Kidney epithelial cell (primary cell): ENCODE data around the gene TGFBR3. TPM values are rescaled to one million over a fixed set of nuclear protein-coding genes. Genes with fewer than 3 reads are reported as not detected.

Source experiments
- DNase-seq: peaks from one replicate; pipeline ENCODE4 v3.0.0-alpha.2; 2010; ENCODE audit warnings: low read depth
- H3K27me3 ChIP-seq: 2 replicates; pipeline ENCODE4 v1.6.0; 2011; ENCODE audit warnings: low read length; ENCODE audit not compliant: control insufficient read depth, insufficient read depth
- H3K36me3 ChIP-seq: 2 replicates; pipeline ENCODE4 v1.5.1; 2011; ENCODE audit warnings: low read length; ENCODE audit not compliant: control insufficient read depth, insufficient read depth
- H3K4me3 ChIP-seq: 2 replicates; pipeline ENCODE4 v1.5.1; 2011; ENCODE audit warnings: low read depth, mild to moderate bottlenecking, control low read depth, low read length
- total RNA-seq: library from RNA; depleted of rRNA; stranded (reverse); fragments of >200 nt; gene quantifications from 2 replicates; pipeline ENCODE4 v1.2.3, GENCODE V29; 2015
- TF ChIP-seq, protein P1 (sequence below): IDR thresholded peaks from 2 replicates; pipeline ENCODE4 v1.5.1; 2011; ENCODE audit warnings: mild to moderate bottlenecking, moderate library complexity, low read length, control low read depth, inconsistent platforms; ENCODE audit not compliant: insufficient read depth, poor library complexity, severe bottlenecking

Gene TGFBR3
- total RNA-seq, 1 donor from 2014 or later, result 5.5 TPM

DNA sequence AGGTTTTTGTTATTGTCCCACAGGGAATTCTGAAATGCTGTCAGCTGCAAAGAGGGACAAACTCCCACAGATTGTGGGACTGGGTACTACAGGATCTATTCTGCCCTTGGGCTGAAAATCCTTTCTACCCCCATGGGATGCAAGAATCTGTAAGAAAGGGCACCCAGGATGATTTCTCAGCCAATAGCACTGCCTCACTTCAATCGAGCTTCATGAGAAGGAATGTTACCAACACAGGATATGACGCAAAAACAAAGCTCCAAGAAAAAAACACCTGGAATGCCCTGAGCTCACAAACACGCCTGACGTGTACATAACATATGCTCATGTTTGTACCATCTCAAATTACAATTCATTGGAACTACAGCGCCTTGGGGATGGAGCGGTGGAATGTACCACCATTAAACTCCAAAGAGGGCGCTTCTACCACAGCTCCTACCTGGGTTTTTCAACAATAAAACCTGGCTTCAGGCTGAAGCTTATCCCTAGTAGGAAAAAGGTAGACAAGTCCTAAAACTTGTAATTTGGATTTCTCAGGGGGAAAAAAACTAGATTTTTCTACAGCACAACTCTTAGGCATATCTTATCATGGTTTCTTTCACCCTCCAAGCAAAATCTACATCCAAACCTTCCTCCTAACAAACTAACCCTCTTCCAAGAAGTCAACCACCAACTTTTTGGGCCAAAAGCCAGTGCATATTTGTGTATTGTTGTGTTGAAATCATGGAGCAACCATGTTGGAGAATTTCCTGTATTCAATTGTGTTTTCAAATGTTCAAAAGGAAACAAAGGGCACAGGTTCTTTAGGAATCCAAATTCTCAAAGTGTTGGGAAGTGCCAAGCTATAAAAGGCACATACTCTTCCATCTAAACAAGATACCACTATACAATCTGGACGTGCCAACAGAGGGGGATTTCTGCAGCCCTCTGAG is 78.9 kb downstream of the TGFBR3 start:
- Histone ChIP-seq H3K4me3 (no peak overlapping the region), H3K36me3 (no peaks in the 10 kb centered on the region), H3K27me3 (no peaks in the 10 kb centered on the region)
- TF ChIP-seq, protein P1, sequence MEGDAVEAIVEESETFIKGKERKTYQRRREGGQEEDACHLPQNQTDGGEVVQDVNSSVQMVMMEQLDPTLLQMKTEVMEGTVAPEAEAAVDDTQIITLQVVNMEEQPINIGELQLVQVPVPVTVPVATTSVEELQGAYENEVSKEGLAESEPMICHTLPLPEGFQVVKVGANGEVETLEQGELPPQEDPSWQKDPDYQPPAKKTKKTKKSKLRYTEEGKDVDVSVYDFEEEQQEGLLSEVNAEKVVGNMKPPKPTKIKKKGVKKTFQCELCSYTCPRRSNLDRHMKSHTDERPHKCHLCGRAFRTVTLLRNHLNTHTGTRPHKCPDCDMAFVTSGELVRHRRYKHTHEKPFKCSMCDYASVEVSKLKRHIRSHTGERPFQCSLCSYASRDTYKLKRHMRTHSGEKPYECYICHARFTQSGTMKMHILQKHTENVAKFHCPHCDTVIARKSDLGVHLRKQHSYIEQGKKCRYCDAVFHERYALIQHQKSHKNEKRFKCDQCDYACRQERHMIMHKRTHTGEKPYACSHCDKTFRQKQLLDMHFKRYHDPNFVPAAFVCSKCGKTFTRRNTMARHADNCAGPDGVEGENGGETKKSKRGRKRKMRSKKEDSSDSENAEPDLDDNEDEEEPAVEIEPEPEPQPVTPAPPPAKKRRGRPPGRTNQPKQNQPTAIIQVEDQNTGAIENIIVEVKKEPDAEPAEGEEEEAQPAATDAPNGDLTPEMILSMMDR, result no peak
- no peak for DNase-seq

- no peak for DNase-seq
- no peaks in the 10 kb centered on the region for H3K27me3 ChIP-seq
- H3K4me3 ChIP-seq, result no peak overlapping the region
- TF ChIP-seq, protein P1, result no peak
- no peaks in the 10 kb centered on the region for H3K36me3 ChIP-seq
Observed at GRCh38 chr1:91806181-91806768, 79.7 kb downstream of the TGFBR3 start.

- no peaks in the 10 kb centered on the region for H3K36me3 ChIP-seq
- DNase-seq, result no peak
- TF ChIP-seq, protein P1, result no peak
- no peaks in the 10 kb centered on the region for H3K27me3 ChIP-seq
- no peak overlapping the region for H3K4me3 ChIP-seq
Observed at GRCh38 chr1:91805311-91805801, 80.6 kb downstream of the TGFBR3 start.

DNA sequence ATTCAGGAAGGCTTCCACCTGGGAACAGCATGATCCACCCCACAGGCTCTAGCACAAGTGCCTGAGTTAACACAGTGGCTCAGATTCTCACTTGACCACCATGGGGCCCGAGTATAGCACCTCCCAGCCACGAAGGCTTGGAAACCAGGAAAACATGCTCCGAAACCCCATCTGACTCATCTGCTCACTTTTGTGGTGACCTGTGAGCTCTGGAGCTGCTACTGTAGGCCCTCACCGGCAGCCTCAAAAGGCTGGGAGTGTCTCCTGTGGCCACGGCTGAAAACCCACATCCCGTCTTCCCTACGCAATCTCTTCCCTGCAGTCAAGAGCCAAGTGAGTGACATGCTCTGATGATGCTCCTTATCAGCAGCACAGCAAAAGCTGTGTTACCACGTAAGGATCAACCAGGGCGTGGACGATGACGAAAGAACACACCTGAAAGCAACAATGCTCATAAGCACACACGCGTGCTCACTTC is 81.4 kb downstream of the TGFBR3 start:
- Histone ChIP-seq H3K27me3 (no peaks in the 10 kb centered on the region), H3K4me3 (no peak overlapping the region), H3K36me3 (no peaks in the 10 kb centered on the region)
- TF ChIP-seq, protein P1, result no peak
- peak; percentile 70 for DNase-seq

DNA sequence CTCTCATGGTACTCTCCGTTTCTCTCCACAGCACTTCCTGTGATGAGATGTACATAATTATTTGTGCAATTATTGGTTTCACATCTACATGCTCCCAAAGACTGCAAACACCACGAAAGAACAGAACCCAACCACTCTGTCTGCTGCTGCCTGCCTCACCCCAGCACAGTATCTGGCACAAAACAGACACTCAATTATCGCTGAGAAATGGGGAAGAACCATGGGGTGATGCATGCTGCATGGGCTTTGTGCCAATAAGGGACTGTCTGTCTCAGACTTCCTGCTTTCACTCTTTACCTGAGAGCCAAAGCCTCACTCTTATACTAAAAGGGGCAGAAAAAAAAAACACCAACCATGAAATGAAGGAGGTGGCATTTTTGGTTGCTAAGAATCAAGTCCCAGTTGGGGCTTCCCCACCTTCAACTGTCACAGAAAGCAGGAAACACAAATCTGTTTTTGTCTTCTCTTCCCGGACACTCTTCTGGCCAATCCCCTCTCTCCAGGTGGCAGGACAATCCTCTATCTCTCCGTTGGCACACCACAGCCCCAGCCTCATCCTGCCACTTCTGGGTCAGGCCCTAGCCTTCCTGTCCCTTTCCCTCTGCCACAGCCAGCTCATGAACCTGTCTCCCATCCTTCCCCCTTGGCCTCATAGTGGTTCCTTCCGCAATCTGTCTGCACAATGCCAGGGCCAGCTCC is 82.0 kb downstream of the TGFBR3 start:
- Histone ChIP-seq H3K27me3 (no peaks in the 10 kb centered on the region), H3K4me3 (no peak overlapping the region), H3K36me3 (no peaks in the 10 kb centered on the region)
- TF ChIP-seq, protein P1, result no peak
- no peak for DNase-seq
